Hepatocyte (in vitro differentiated cells): ENCODE measurements around the gene MPC2.

ENCODE experiments used
- CTCF ChIP-seq: fragments of 200-600 bp; sonication (generic); IDR thresholded peaks from 2 replicates; pipeline ENCODE4 v1.5.1; 2016; ENCODE audit warnings: antibody characterized with exemption, mild to moderate bottlenecking; ENCODE audit not compliant: poor library complexity
- EZH2 ChIP-seq: fragments of 200-600 bp; sonication (generic); IDR thresholded peaks from 2 replicates; pipeline ENCODE4 v1.6.1; 2016; ENCODE audit warnings: antibody characterized with exemption, mild to moderate bottlenecking, borderline replicate concordance

GRCh38 chr1:167915569-167915968, 21.3 kb downstream of the MPC2 start:
- no peak for TF ChIP-seq EZH2
- TF ChIP-seq CTCF, result no peak
